Lung (tissue), 12 donors: ENCODE data around the gene DOCK11. TPM values are rescaled to one million over a fixed set of nuclear protein-coding genes. Genes with fewer than 3 reads are reported as not detected.

ENCODE experiments used
- ATAC-seq: fragments of 200-7000 bp; cut with Tn5 transposase; one replicate; pipeline ENCODE4 v1.9.1; 2020; ENCODE audit warnings: moderate number of reproducible peaks; ENCODE audit not compliant: insufficient read depth, low FRiP score
- DNase-seq, 3 donors: peaks; one replicate each; pipeline ENCODE4 v3.0.0-alpha.2; 2013 to 2017
- H3K27ac ChIP-seq, 2 donors: one replicate each; pipeline ENCODE4 v1.5.1; 2013; ENCODE audit warnings: mild to moderate bottlenecking in 2 of 2, moderate library complexity in 2 of 2, control low read depth in 1 of 2, inconsistent platforms in 1 of 2, low read depth in 1 of 2, low read length in 1 of 2
- H3K27me3 ChIP-seq, 3 donors: one replicate each; pipeline ENCODE4 v1.5.1; 2013; ENCODE audit warnings: low read length in 2 of 3; ENCODE audit not compliant: control insufficient read depth in 3 of 3, insufficient read depth in 3 of 3
- H3K36me3 ChIP-seq, 4 donors: one replicate each; pipeline ENCODE4 v1.5.1; 2013; ENCODE audit warnings: low read length in 4 of 4, mild to moderate bottlenecking in 1 of 4, moderate library complexity in 1 of 4; ENCODE audit not compliant: control insufficient read depth in 4 of 4, insufficient read depth in 4 of 4
- H3K4me1 ChIP-seq, 5 donors: one replicate each; pipeline ENCODE4 v1.5.1; 2013; ENCODE audit warnings: low read length in 5 of 5, mild to moderate bottlenecking in 2 of 5, moderate library complexity in 1 of 5; ENCODE audit not compliant: control insufficient read depth in 5 of 5, insufficient read depth in 5 of 5
- H3K4me3 ChIP-seq: one replicate; pipeline ENCODE4 v1.5.1; 2013; ENCODE audit warnings: mild to moderate bottlenecking, control low read depth, moderate library complexity
- H3K9ac ChIP-seq, 2 donors: one replicate each; pipeline ENCODE4 v1.5.1; 2013; ENCODE audit warnings: low read length in 2 of 2, control low read depth in 1 of 2; ENCODE audit not compliant: insufficient read depth in 1 of 2
- H3K9me3 ChIP-seq, 4 donors: one replicate each; pipeline ENCODE4 v1.5.1; 2013; ENCODE audit warnings: low read length in 3 of 4, mild to moderate bottlenecking in 1 of 4, moderate library complexity in 1 of 4; ENCODE audit not compliant: control insufficient read depth in 4 of 4, insufficient read depth in 3 of 4
- WGBS, 2 donors: extraction: QIAGEN DNeasy Blood & Tissue Kit; methylation state at CpG; one replicate each; pipeline ENCODE4 v1.1.7; 2013; 5-methylcytosine and 5-hydroxymethylcytosine counted together
- polyA plus RNA-seq, 2 donors: library from polyadenylated mRNA; stranded (reverse); fragments of 200-250 nt; gene quantifications; one replicate each; pipeline ENCODE4 v1.2.1, GENCODE V29; 2013
- total RNA-seq, 2 donors: library from RNA; depleted of rRNA in 1 of 2; stranded (reverse); fragments of >200 nt in 1 of 2; gene quantifications; one replicate each; pipeline ENCODE4 v1.2.1, GENCODE V29; 2014 to 2021
- TF ChIP-seq, protein P1 (sequence below): IDR thresholded peaks from 2 replicates; pipeline ENCODE4 v1.5.1; 2012; ENCODE audit warnings: mild to moderate bottlenecking; ENCODE audit errors: control extremely low read depth, extremely low read depth
- donor health status: control.
- donor health status: control.
- donor health status: Bipolar disorder and iron deficiency.
- donor health status: healthy.
- donor health status: DM: yes; HTN: yes; CAD: no.

Gene DOCK11
- total and polyA plus RNA-seq, 4 donors: 16.0 to 32.0 (median 23.6) TPM

DNA sequence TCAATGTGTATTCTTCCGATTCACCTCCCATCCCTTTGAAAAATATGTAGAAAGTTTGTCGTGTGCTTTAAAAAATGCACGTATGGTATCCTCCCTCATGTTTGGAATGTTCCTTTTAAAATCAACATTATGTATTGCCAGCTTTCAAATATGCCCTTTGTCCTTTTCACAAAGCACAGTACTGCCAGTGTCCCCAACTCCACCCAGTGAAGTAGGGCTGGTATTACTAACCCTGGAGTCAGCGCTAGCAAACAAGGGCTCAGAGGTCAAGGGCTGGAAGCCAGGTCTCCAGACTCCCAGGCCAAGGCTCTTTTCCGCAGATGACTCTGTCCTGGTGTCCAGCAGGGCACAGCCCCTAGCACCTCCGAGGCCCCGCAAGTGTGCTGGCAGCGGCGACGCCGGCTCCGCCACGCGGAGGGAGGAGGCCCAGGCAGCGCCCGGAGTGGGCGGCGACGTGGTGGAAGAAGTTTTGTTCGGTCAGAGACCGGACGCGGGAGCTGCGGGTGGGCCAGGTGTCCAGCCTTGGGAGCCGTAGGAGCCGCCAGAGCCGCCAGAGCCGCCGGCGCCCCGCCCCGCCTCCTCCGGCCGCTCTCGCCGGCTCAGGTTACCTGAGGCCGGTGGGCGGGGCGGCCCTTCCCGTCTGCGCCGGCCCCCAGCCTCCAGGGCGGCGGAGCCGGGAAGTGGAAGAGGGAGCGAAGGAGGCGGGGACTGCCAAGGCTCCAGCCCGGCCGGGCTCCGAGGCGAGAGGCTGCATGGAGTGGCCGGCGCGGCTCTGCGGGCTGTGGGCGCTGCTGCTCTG, 231.5 kb downstream of the DOCK11 start, which contains the start of gene IL13RA1:
Gene IL13RA1, plus strand, starts transcription at position 720 of the 799 bp plus-strand sequence. Its CDS starts 33 bp downstream, at position 753.
- H3K9me3 ChIP-seq: peaks cover 0 to 3% (median 0%) of the 10 kb centered on the region in 4 donors
- ATAC-seq: peak; percentile 86
- peak; percentile 81 to 88 (median 82) for DNase-seq
- TF ChIP-seq, protein P1, sequence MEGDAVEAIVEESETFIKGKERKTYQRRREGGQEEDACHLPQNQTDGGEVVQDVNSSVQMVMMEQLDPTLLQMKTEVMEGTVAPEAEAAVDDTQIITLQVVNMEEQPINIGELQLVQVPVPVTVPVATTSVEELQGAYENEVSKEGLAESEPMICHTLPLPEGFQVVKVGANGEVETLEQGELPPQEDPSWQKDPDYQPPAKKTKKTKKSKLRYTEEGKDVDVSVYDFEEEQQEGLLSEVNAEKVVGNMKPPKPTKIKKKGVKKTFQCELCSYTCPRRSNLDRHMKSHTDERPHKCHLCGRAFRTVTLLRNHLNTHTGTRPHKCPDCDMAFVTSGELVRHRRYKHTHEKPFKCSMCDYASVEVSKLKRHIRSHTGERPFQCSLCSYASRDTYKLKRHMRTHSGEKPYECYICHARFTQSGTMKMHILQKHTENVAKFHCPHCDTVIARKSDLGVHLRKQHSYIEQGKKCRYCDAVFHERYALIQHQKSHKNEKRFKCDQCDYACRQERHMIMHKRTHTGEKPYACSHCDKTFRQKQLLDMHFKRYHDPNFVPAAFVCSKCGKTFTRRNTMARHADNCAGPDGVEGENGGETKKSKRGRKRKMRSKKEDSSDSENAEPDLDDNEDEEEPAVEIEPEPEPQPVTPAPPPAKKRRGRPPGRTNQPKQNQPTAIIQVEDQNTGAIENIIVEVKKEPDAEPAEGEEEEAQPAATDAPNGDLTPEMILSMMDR: no peak
- WGBS, 2 donors: 12 to 38% methylated on average over 12 to 56 of the region's 56 CpGs
- H3K27me3 ChIP-seq: no peaks in the 10 kb centered on the region
- H3K36me3 ChIP-seq: no peaks in the 10 kb centered on the region
- peaks cover 0 to 23% (median 3%) of the 10 kb centered on the region in 5 donors for H3K4me1 ChIP-seq
- peak within 1 kb of the TSS; percentile 66 for H3K4me3 ChIP-seq
- peak within 1 kb of the TSS; percentile 74 to 90 for H3K27ac ChIP-seq
- H3K9ac ChIP-seq: peak within 1 kb of the TSS; percentile 33 to 74

DNA sequence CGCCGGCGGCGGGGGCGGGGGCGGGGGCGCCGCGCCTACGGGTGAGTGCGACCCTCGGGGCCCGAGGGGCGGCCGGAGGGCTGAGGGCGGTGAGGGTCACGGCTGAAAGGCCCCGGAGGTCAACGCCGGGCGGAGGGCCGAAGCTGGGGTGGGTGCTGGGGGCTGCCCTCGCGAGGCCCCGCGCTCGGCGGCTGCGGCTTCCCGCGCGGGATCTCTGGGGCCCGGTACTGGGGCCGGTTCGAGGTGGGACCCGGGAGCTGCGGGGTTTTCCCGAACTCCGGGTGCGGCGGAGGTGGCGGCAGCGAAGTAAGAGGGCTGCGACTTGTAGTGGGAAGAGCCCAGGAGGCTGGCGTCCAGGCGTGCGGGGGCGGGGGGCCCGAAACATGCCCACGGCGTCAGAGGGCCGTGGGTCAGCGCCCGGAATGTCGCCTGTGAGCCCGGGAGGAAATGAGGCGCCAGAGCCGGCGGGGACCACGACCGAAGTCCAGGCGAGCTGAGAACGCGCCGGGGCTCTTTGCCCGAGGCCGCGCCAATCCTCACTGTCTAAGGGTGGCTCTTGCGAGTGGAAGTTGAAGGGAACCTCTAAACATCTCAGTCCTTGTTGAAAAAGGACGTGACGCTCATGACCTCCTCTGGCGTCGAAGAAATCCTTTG, 232.2 kb downstream of the DOCK11 start:
- no peaks in the 10 kb centered on the region for H3K36me3 ChIP-seq
- 1 to 37% methylated on average over 31 to 73 of the region's 73 CpGs for WGBS, 2 donors
- no peaks in the 10 kb centered on the region for H3K27me3 ChIP-seq
- H3K9me3 ChIP-seq: peaks cover 0 to 2% (median 0%) of the 10 kb centered on the region in 4 donors
- H3K9ac ChIP-seq: peak overlapping the region; percentile 33 to 74
- peak overlapping the region; percentile 66 for H3K4me3 ChIP-seq
- TF ChIP-seq, protein P1: no peak
- ATAC-seq: no peak
- H3K4me1 ChIP-seq: peaks cover 0 to 23% (median 3%) of the 10 kb centered on the region in 5 donors
- peak; percentile 35 to 44 (median 41) for DNase-seq
- H3K27ac ChIP-seq: peak overlapping the region; percentile 74 to 90

DNA sequence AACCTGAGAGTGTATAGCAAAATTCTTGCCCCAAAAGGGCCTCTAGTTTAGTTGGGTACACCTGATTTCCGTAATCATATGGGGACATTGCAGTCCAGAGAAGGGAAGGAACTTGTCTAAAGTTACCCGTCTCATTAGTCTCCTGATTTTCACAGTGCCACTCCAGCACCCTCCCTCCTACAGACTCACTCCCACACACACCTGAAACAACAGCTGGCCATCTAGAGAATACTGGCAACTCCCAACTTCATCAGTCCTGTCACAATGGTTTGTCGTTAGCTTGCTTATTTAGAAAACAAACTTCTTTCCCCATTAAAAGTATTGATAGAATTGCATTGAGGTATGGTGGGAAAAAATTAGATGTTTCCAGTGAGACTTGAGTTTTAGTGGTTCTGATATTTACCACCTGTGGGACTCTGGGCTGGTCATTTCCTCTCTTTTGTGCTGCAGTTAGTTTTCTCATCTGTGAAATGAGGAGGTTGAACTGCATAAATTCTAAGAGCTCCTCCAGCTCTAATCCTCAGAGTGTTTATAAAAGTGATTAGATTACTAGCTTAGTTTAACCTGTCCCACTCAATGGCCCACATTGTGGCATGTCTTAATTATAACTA, 233.5 kb downstream of the DOCK11 start:
- DNase-seq (no peak), ATAC-seq (no peak)
- Histone ChIP-seq H3K4me3 (no peak overlapping the region), H3K27me3 (no peaks in the 10 kb centered on the region), H3K9me3 (peaks cover 0 to 2% (median 0%) of the 10 kb centered on the region in 4 donors), H3K4me1 (peaks cover 0 to 23% (median 3%) of the 10 kb centered on the region in 5 donors), H3K27ac (peak overlapping the region in 1 of 2 donors; percentile 41), H3K9ac (no peak overlapping the region), H3K36me3 (no peaks in the 10 kb centered on the region)
- TF ChIP-seq, protein P1: no peak
- 49 to 61% methylated on average over 3 of the region's 3 CpGs for WGBS, 2 donors
